Measurements from ENCODE around the gene TIA1. TPM values are rescaled to one million over a fixed set of nuclear protein-coding genes. Genes with fewer than 3 reads are reported as not detected.

Gene TIA1
- total and polyA plus RNA-seq, 9 donors, result 89.0 to 143 (median 115) TPM

GRCh38 chr2:70211595-70211994, 36.8 kb downstream of the TIA1 start:
- TF ChIP-seq CTCF (IDR thresholded peaks at IDR 0.05) (no peak), EP300 (IDR thresholded peaks at IDR 0.05) (no peak), POLR2A (IDR thresholded peaks at IDR 0.05) (no peak)
- H3K4me3 ChIP-seq, result no peak overlapping the region
- no peaks in the 10 kb centered on the region for H3K9me3 ChIP-seq
- no peaks in the 10 kb centered on the region for H3K27me3 ChIP-seq
- no peak overlapping the region for H3K27ac ChIP-seq
- intact Hi-C loops (cut with DNase I), result no loop called here
- no peak for DNase-seq
- 30 to 53% (median 44%) methylated on average over 2 of the region's 2 CpGs for WGBS, 3 donors
- peaks cover 2% of the 10 kb centered on the region for H3K4me1 ChIP-seq (ENCODE audit: insufficient read depth)
- H3K36me3 ChIP-seq, result no peaks in the 10 kb centered on the region

GRCh38 chr2:70204452-70204851, 44.0 kb downstream of the TIA1 start:
- no peaks in the 10 kb centered on the region for H3K9me3 ChIP-seq
- no peaks in the 10 kb centered on the region for H3K27me3 ChIP-seq
- no peak for DNase-seq
- intact Hi-C loops (cut with DNase I), result no loop called here
- no peak overlapping the region for H3K4me3 ChIP-seq
- no peak overlapping the region for H3K27ac ChIP-seq
- H3K4me1 ChIP-seq (ENCODE audit: insufficient read depth), result no peaks in the 10 kb centered on the region
- 69 to 89% (median 71%) methylated on average over 8 of the region's 8 CpGs for WGBS, 3 donors
- TF ChIP-seq CTCF (IDR thresholded peaks at IDR 0.05) (no peak), POLR2A (IDR thresholded peaks at IDR 0.05) (no peak), EP300 (IDR thresholded peaks at IDR 0.05) (no peak)
- no peaks in the 10 kb centered on the region for H3K36me3 ChIP-seq

GRCh38 chr2:70203086-70203485, 45.3 kb downstream of the TIA1 start:
- no peak for DNase-seq
- Histone ChIP-seq H3K9me3 (no peaks in the 10 kb centered on the region), H3K4me1 (ENCODE audit: insufficient read depth) (no peaks in the 10 kb centered on the region), H3K4me3 (no peak overlapping the region), H3K27me3 (no peaks in the 10 kb centered on the region), H3K27ac (no peak overlapping the region), H3K36me3 (no peaks in the 10 kb centered on the region)
- no peak for TF ChIP-seq POLR2A (IDR thresholded peaks at IDR 0.05)
- TF ChIP-seq EP300 (IDR thresholded peaks at IDR 0.05), result no peak
- no peak for TF ChIP-seq CTCF (IDR thresholded peaks at IDR 0.05)
- intact Hi-C loops (cut with DNase I), result no loop called here
- WGBS, 3 donors, result 63 to 71% (median 70%) methylated on average over 5 of the region's 5 CpGs

GRCh38 chr2:70202236-70202806, 46.1 kb downstream of the TIA1 start:
- intact Hi-C loops (cut with DNase I), result no loop called here
- Histone ChIP-seq H3K4me3 (no peak overlapping the region), H3K27ac (no peak overlapping the region), H3K9me3 (no peaks in the 10 kb centered on the region), H3K36me3 (no peaks in the 10 kb centered on the region), H3K4me1 (ENCODE audit: insufficient read depth) (no peaks in the 10 kb centered on the region), H3K27me3 (no peaks in the 10 kb centered on the region)
- 71 to 75% (median 74%) methylated on average over 9 of the region's 9 CpGs for WGBS, 3 donors
- no peak for DNase-seq
- TF ChIP-seq EP300 (IDR thresholded peaks at IDR 0.05), result no peak
- TF ChIP-seq POLR2A (IDR thresholded peaks at IDR 0.05), result no peak
- no peak for TF ChIP-seq CTCF (IDR thresholded peaks at IDR 0.05)

All from ovary (tissue), 9 donors.